GM19023 (cell line): Measurements from ENCODE around the gene TACR1.
"Not testable (repeated sequence)": the region's sequence is repeated elsewhere in the genome, so short reads cannot be mapped to it uniquely, and the experiment has no call there.

Experiments
- ATAC-seq: cut with Tn5 transposase; IDR thresholded peaks from one replicate; pipeline ENCODE4 v1.9.1; 2021; ENCODE audit warnings: mild to moderate bottlenecking, moderate library complexity; ENCODE audit not compliant: unreplicated experiment

The TACR1 gene

GRCh38 chr2:75199428-75200011 is at the start of gene TACR1:
Gene TACR1 (minus strand): TSS chr2:75199520. CDS start chr2:75198934, 586 bp downstream.
- peak; percentile 76 for ATAC-seq

- not testable (repeated sequence) for ATAC-seq
Observed at GRCh38 chr2:75248581-75248980, 49.3 kb upstream of the TACR1 start.

GRCh38 chr2:75246441-75247167 is 47.3 kb upstream of the TACR1 start:
- no peak for ATAC-seq

GRCh38 chr2:75243219-75243618 is 43.9 kb upstream of the TACR1 start:
- ATAC-seq = no peak

GRCh38 chr2:75241696-75242095 is 42.4 kb upstream of the TACR1 start:
- no peak for ATAC-seq

- no peak for ATAC-seq
Observed at GRCh38 chr2:75238670-75239330, 39.5 kb upstream of the TACR1 start.

- no peak for ATAC-seq
Observed at GRCh38 chr2:75237296-75237695, 38.0 kb upstream of the TACR1 start.

GRCh38 chr2:75233965-75234364 is 34.6 kb upstream of the TACR1 start:
- no peak for ATAC-seq

- no peak for ATAC-seq
Observed at GRCh38 chr2:75226617-75227016, 27.3 kb upstream of the TACR1 start.

GRCh38 chr2:75226099-75226498 is 26.8 kb upstream of the TACR1 start:
- ATAC-seq = no peak

- ATAC-seq = no peak
Observed at GRCh38 chr2:75224636-75225094, 25.3 kb upstream of the TACR1 start.

- no peak for ATAC-seq
Observed at GRCh38 chr2:75222527-75222926, 23.2 kb upstream of the TACR1 start.

GRCh38 chr2:75221862-75222261 is 22.5 kb upstream of the TACR1 start:
- no peak for ATAC-seq

- not testable (repeated sequence) for ATAC-seq
Observed at GRCh38 chr2:75219213-75219612, 19.9 kb upstream of the TACR1 start.

GRCh38 chr2:75211266-75211770 is 12.0 kb upstream of the TACR1 start:
- no peak for ATAC-seq

- ATAC-seq = no peak
Observed at GRCh38 chr2:75210409-75210808, 11.1 kb upstream of the TACR1 start.

- ATAC-seq = no peak
Observed at GRCh38 chr2:75208738-75209137, 9.4 kb upstream of the TACR1 start.

GRCh38 chr2:75204833-75205232 is 5.5 kb upstream of the TACR1 start:
- ATAC-seq = no peak

- no peak for ATAC-seq
Observed at GRCh38 chr2:75202359-75202758, 3.0 kb upstream of the TACR1 start.

- no peak for ATAC-seq
Observed at GRCh38 chr2:75200140-75201096, 1.1 kb upstream of the TACR1 start.
